HepG2 (cell line): Measurements from ENCODE around the gene OCSTAMP. TPM values are rescaled to one million over a fixed set of nuclear protein-coding genes. Genes with fewer than 3 reads are reported as not detected.

Experiments used
- GFI1 ChIP-seq: sonication (generic); formaldehyde crosslinking; IDR thresholded peaks from 2 replicates; pipeline ENCODE4 v1.5.0; 2020; ENCODE audit warnings: missing genetic modification reagents, mild to moderate bottlenecking, borderline replicate concordance
- HIVEP1 ChIP-seq: sonication (generic); formaldehyde crosslinking; IDR thresholded peaks from 2 replicates; pipeline ENCODE4 v1.4.0; 2020; ENCODE audit warnings: mild to moderate bottlenecking, missing genetic modification reagents
- HNRNPLL ChIP-seq: fragments of 200-400 bp; formaldehyde crosslinking; IDR thresholded peaks from 2 replicates; pipeline ENCODE4 v1.6.1; 2017; ENCODE audit warnings: mild to moderate bottlenecking, low read depth, low read length; ENCODE audit not compliant: poor library complexity, severe bottlenecking
- KDM6A ChIP-seq: IDR thresholded peaks from 2 replicates; pipeline ENCODE4 v1.6.1; 2016; ENCODE audit warnings: low read depth
- MEIS1 ChIP-seq: sonication (generic); formaldehyde crosslinking; IDR thresholded peaks from 2 replicates; pipeline ENCODE4 v1.9.0; 2021; ENCODE audit warnings: mild to moderate bottlenecking, missing genetic modification reagents, moderate library complexity, borderline replicate concordance
- NCOA2 ChIP-seq: sonication (generic); formaldehyde crosslinking; IDR thresholded peaks from 2 replicates; pipeline ENCODE4 v1.8.0; 2022; ENCODE audit warnings: inconsistent platforms
- NR2F1 ChIP-seq, 2 experiments: fragments of 450-650 bp in 1 of 2; formaldehyde crosslinking in 1 of 2; IDR thresholded peaks; 2 replicates each; pipeline versions ENCODE4 v1.5.0 to v1.6.1; 2016 to 2020; ENCODE audit warnings: mild to moderate bottlenecking in 1 of 2, missing compliant biosample characterization in 1 of 2, missing genetic modification reagents in 1 of 2, moderate library complexity in 1 of 2
- PITX1 ChIP-seq: sonication (generic); formaldehyde crosslinking; IDR thresholded peaks from 2 replicates; pipeline ENCODE4 v1.5.1; 2020; ENCODE audit warnings: mild to moderate bottlenecking, missing genetic modification reagents
- SMC3 ChIP-seq: IDR thresholded peaks from 2 replicates; pipeline ENCODE4 v1.6.1; 2011; ENCODE audit warnings: low read length, improper control_type of control experiment
- TEF ChIP-seq: sonication (generic); formaldehyde crosslinking; IDR thresholded peaks from 2 replicates; pipeline ENCODE4 v1.5.0; 2020; ENCODE audit warnings: missing genetic modification reagents
- ZBTB20 ChIP-seq: sonication (generic); formaldehyde crosslinking; IDR thresholded peaks from 2 replicates; pipeline ENCODE4 v1.8.1; 2023; ENCODE audit warnings: missing genetic modification reagents, low read depth, mild to moderate bottlenecking, borderline replicate concordance
- ZBTB34 ChIP-seq: sonication (generic); formaldehyde crosslinking; IDR thresholded peaks from 2 replicates; pipeline ENCODE4 v1.8.0; 2022; ENCODE audit warnings: mild to moderate bottlenecking, missing genetic modification reagents
- ZBTB4 ChIP-seq: sonication (generic); formaldehyde crosslinking; IDR thresholded peaks from 2 replicates; pipeline ENCODE4 v1.4.0; 2020; ENCODE audit warnings: missing genetic modification reagents, mild to moderate bottlenecking, borderline replicate concordance
- ZKSCAN5 ChIP-seq: sonication (generic); formaldehyde crosslinking; IDR thresholded peaks from 2 replicates; pipeline ENCODE4 v1.5.1; 2020; ENCODE audit warnings: mild to moderate bottlenecking, missing genetic modification reagents
- ZNF180 ChIP-seq: sonication (generic); formaldehyde crosslinking; IDR thresholded peaks from 2 replicates; pipeline ENCODE4 v1.4.0; 2020; ENCODE audit warnings: low read depth, missing genetic modification reagents, borderline replicate concordance
- ZNF350 ChIP-seq: sonication (generic); formaldehyde crosslinking; IDR thresholded peaks from 2 replicates; pipeline ENCODE4 v1.4.0; 2020; ENCODE audit warnings: mild to moderate bottlenecking, low read depth, missing genetic modification reagents, borderline replicate concordance
- ZNF75D ChIP-seq: sonication (generic); formaldehyde crosslinking; IDR thresholded peaks from 2 replicates; pipeline ENCODE4 v1.8.1; 2023; ENCODE audit warnings: missing genetic modification reagents, mild to moderate bottlenecking, borderline replicate concordance
- ZNF777 ChIP-seq: sonication (generic); formaldehyde crosslinking; IDR thresholded peaks from 2 replicates; pipeline ENCODE4 v1.4.0; 2020; ENCODE audit warnings: missing genetic modification reagents
- polyA plus RNA-seq, 8 experiments: library from polyadenylated mRNA; depleted of rRNA in 3 of 8; stranded (reverse) in 7 of 8; unstranded in 1 of 8; fragments of >200 nt; fragmentation: Illumina TruSeq in 4 of 8; extraction: Trizol in 4 of 8; gene quantifications; 2 replicates each; pipeline versions ENCODE4 v1.2.1 to v1.2.3, GENCODE V29; 2011 to 2016; ENCODE audit warnings: low read depth in 4 of 8, missing spikeins in 1 of 8, mixed read lengths in 1 of 8; ENCODE audit not compliant: insufficient read depth in 1 of 8
- total RNA-seq, 5 experiments: library from RNA; depleted of rRNA; stranded (reverse); fragments of >200 nt; fragmentation: Illumina TruSeq; extraction: Trizol; gene quantifications; 2 replicates each; pipeline ENCODE4 v1.2.3, GENCODE V29; 2016; ENCODE audit warnings: low read depth in 1 of 5
- TF ChIP-seq, protein P1 (sequence below): IDR thresholded peaks from 2 replicates; pipeline ENCODE4 v1.6.1; 2016; ENCODE audit warnings: missing compliant biosample characterization, missing genetic modification reagents, borderline replicate concordance
- TF ChIP-seq, protein P2 (sequence below): sonication (generic); formaldehyde crosslinking; IDR thresholded peaks from 2 replicates; pipeline ENCODE4 v1.8.0; 2023; ENCODE audit warnings: mild to moderate bottlenecking, missing genetic modification reagents

The OCSTAMP gene
- total and polyA plus RNA-seq, 2 of the 13 experiments (the other 11 are each of a cell fraction or from before 2014, with no cell fraction given) = not detected

DNA sequence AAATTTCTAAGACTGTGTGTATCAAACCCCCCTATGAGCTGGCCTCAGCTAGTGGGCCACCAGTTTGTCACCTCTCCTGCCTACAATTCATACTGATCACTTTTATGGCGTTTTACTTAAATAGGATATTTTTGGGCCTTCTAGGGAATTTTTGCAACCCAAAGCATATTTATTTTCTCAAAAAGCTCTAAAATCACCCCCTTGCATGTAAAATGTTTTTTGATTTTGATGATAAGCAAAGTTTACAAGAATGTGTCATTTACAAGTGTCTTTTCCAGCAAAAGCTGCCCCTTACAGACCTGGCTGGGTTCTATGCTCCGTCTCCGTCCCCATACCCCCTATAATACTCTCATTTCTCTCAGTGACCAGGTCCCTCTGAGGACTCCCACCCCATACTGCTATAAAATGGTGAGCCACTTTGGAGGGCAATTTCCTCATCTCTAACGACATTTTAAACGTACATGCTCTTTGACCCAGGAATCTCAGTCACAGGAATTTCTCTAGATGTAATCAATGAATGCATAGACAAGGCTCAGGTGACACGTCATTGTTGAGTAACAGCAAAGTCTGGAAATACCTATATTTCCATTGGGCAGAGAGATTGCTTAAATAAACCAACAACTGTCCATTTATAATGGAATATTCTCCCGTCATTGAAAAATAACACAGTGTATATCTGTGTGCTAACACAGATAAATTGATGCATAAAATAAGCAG is 13.9 kb upstream of the OCSTAMP start (continued):
- no peak for TF ChIP-seq HIVEP1
- TF ChIP-seq, protein P1, sequence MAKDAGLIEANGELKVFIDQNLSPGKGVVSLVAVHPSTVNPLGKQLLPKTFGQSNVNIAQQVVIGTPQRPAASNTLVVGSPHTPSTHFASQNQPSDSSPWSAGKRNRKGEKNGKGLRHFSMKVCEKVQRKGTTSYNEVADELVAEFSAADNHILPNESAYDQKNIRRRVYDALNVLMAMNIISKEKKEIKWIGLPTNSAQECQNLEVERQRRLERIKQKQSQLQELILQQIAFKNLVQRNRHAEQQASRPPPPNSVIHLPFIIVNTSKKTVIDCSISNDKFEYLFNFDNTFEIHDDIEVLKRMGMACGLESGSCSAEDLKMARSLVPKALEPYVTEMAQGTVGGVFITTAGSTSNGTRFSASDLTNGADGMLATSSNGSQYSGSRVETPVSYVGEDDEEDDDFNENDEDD (CRISPR knock-in tag) = no peak
- TF ChIP-seq HNRNPLL = no peak
- TF ChIP-seq PITX1 (CRISPR knock-in tag) = no peak
- TF ChIP-seq GFI1 (CRISPR knock-in tag) = peak; percentile 92
- no peak for TF ChIP-seq ZNF180 (CRISPR knock-in tag)
- 0 out of 2 replicates have a peak, but pooled peaks have one; percentile 29 for TF ChIP-seq KDM6A (CRISPR knock-in tag)
- TF ChIP-seq MEIS1 (CRISPR knock-in tag) = no peak
- TF ChIP-seq ZNF777 (CRISPR knock-in tag) = no peak
- no peak for TF ChIP-seq ZBTB4 (CRISPR knock-in tag)
- TF ChIP-seq ZNF75D (CRISPR knock-in tag) = no peak
- peak; percentile 52; the same call in 1 of the 2 replicates for TF ChIP-seq ZBTB20 (CRISPR knock-in tag)
- peak in 1 of 2 experiments; percentile 69; a peak in 2 of 4 replicates for TF ChIP-seq NR2F1 (CRISPR knock-in tag; IDR thresholded peaks at IDR 0.05)
- TF ChIP-seq NCOA2 (CRISPR knock-in tag) = peak; percentile 62; the same call in 1 of the 2 replicates
- TF ChIP-seq, protein P2, sequence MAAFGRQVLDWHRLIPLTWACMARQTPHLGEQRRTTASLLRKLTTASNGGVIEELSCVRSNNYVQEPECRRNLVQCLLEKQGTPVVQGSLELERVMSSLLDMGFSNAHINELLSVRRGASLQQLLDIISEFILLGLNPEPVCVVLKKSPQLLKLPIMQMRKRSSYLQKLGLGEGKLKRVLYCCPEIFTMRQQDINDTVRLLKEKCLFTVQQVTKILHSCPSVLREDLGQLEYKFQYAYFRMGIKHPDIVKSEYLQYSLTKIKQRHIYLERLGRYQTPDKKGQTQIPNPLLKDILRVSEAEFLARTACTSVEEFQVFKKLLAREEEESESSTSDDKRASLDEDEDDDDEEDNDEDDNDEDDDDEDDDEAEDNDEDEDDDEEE = 0 out of 2 replicates have a peak, but pooled peaks have one; percentile 29
- TF ChIP-seq SMC3 = no peak
- TF ChIP-seq ZBTB34 = no peak
- no peak for TF ChIP-seq ZNF350 (CRISPR knock-in tag)
- TF ChIP-seq ZKSCAN5 = no peak
- TF ChIP-seq TEF (CRISPR knock-in tag) = no peak
